DND-41 (cell line): ENCODE results near the gene SRSF9.

Experiments
- CTCF ChIP-seq: IDR thresholded peaks from 2 replicates; pipeline ENCODE4 v1.5.1; 2012; ENCODE audit warnings: borderline replicate concordance, low read length, moderate library complexity, mild to moderate bottlenecking; ENCODE audit not compliant: poor library complexity, severe bottlenecking; ENCODE audit errors: extremely low read depth
- EZH2 ChIP-seq: IDR thresholded peaks from 3 replicates; pipeline ENCODE4 v1.6.1; 2012; ENCODE audit warnings: borderline replicate concordance, low read depth, mild to moderate bottlenecking, moderate library complexity, low read length, inconsistent platforms; ENCODE audit not compliant: severe bottlenecking

- TF ChIP-seq EZH2 (no peak), CTCF (no peak)
Observed at GRCh38 chr12:120495731-120496412, 26.3 kb upstream of the SRSF9 start, which contains the start of gene DYNLL1.
